Stomach (tissue), 4 donors: Measurements from ENCODE around the gene PPP3CA.

ENCODE experiments used
- EP300 ChIP-seq: sonication (generic); formaldehyde crosslinking; IDR thresholded peaks from one replicate; pipeline ENCODE4 v1.6.1; 2017; ENCODE audit warnings: antibody characterized with exemption
- TF ChIP-seq, protein P1 (sequence below), 7 experiments: fragments of 450-650 bp in 4 of 7; fragments of 200-600 bp in 3 of 7; sonication (generic) in 3 of 7; IDR thresholded peaks; one replicate each; pipeline ENCODE4 v1.5.1; 2016 to 2019; ENCODE audit warnings: antibody characterized with exemption in 7 of 7, control low read depth in 2 of 7, mild to moderate bottlenecking in 1 of 7

DNA sequence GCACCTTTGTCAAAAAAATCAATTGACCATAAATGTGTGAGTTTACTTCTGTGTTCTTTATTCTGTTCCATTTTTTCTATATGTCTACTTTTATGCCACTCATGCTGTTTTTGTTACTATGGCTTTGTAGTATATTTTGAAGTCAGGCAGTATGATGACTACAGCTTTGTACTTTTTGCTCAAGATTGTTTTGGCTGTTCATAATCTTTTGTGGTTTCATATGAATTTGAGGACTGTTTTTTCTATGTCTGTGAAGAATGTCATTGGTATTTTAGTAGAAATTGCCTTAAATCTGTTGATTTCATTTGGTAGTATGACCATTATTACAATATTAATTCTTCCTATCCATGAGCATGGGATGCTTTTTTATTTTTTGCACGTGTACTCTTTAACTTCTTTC is 346.8 kb downstream of the PPP3CA start:
- no peak for TF ChIP-seq EP300
- TF ChIP-seq, protein P1, sequence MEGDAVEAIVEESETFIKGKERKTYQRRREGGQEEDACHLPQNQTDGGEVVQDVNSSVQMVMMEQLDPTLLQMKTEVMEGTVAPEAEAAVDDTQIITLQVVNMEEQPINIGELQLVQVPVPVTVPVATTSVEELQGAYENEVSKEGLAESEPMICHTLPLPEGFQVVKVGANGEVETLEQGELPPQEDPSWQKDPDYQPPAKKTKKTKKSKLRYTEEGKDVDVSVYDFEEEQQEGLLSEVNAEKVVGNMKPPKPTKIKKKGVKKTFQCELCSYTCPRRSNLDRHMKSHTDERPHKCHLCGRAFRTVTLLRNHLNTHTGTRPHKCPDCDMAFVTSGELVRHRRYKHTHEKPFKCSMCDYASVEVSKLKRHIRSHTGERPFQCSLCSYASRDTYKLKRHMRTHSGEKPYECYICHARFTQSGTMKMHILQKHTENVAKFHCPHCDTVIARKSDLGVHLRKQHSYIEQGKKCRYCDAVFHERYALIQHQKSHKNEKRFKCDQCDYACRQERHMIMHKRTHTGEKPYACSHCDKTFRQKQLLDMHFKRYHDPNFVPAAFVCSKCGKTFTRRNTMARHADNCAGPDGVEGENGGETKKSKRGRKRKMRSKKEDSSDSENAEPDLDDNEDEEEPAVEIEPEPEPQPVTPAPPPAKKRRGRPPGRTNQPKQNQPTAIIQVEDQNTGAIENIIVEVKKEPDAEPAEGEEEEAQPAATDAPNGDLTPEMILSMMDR (IDR thresholded peaks at IDR 0.05), result no peak
